ENCODE results near the gene POSTN. TPM values are rescaled to one million over a fixed set of nuclear protein-coding genes. Genes with fewer than 3 reads are reported as not detected.
A peak's percentile ranks its signal among the peaks of the same experiment; 100 is the strongest.

POSTN gene
- not detected in 2 replicates for polyA plus RNA-seq (2011; rRNA removed)
- polyA plus RNA-seq (2012; cell fraction: cytosol; rRNA removed) = not detected in 2 replicates
- not detected in 2 replicates for polyA plus RNA-seq (2012; cell fraction: nucleus; rRNA removed)
- polyA plus RNA-seq (2017; fragmentation: RNase III; extraction: RNeasy Plus Mini Kit Qiagen cat#74134 plus additional on column Dnase treatment) = 0.04 to 0.07 TPM (median 0.04 TPM) in 3 replicates
- not detected in 2 replicates for polyA minus RNA-seq (2011; rRNA and poly(A)+ RNA removed)

GRCh38 chr13:37598597-37598996 is at the start of gene POSTN:
TSS of gene POSTN (minus strand) at chr13:37598768. CDS start at chr13:37598726, 42 bp downstream.
- WGBS (ENCODE audit: missing lambda C conversion rate) = 9% methylated on average over 6 of the region's 6 CpGs
- ATAC-seq (no peak), FAIRE-seq (no peak), DNase-seq (ENCODE audit: low read depth in 1 of 2, low spot score in 1 of 2) (no peak)
- H3K4me2 ChIP-seq = no peak within 1 kb of the TSS
- POLR2A ChIA-PET = no interaction called here
- H3K4me3 ChIP-seq = no peak within 1 kb of the TSS
- CTCF ChIA-PET = interaction anchor here (1.0 kb wide), 1 partner anchor 463 kb away, joined by 3 read pairs; no protein-coding TSS in a partner anchor
- no peaks in the 10 kb centered on the region for H3K4me1 ChIP-seq
- no peak within 1 kb of the TSS for H3K27ac ChIP-seq
- no peaks in the 10 kb centered on the region for H3K9me3 ChIP-seq
- TF ChIP-seq PHF8 (IDR thresholded peaks at IDR 0.05; ENCODE audit: borderline replicate concordance, low read depth) (no peak), CBX8 (IDR thresholded peaks at IDR 0.05) (no peak), ZSCAN20 (CRISPR knock-in tag; IDR thresholded peaks at IDR 0.05) (no peak), GATA3 (IDR thresholded peaks at IDR 0.05; ENCODE audit: borderline replicate concordance) (no peak), FOSL2 (IDR thresholded peaks at IDR 0.05) (no peak), FOSL2 (CRISPR knock-in tag; IDR thresholded peaks at IDR 0.05) (no peak), NPAS2 (CRISPR knock-in tag; IDR thresholded peaks at IDR 0.05; ENCODE audit: borderline replicate concordance) (no peak), RARB (CRISPR knock-in tag; IDR thresholded peaks at IDR 0.05) (no peak), USF2 (IDR thresholded peaks at IDR 0.05) (no peak), ESRRA (IDR thresholded peaks at IDR 0.05; ENCODE audit: borderline replicate concordance, low read length) (no peak), CHD2 (IDR thresholded peaks at IDR 0.05; ENCODE audit: low read length, partially characterized antibody) (no peak), RAD21 (conservative IDR thresholded peaks at IDR 0.05 in 1 of 2, IDR thresholded peaks at IDR 0.05 in 1 of 2) (no peak), ZFP36 (IDR thresholded peaks at IDR 0.05; ENCODE audit: borderline replicate concordance, partially characterized antibody) (no peak), TP53 (CRISPR knock-in tag; IDR thresholded peaks at IDR 0.05) (no peak)

GRCh38 chr13:37647031-37647650 is 48.6 kb upstream of the POSTN start:
- no peaks in the 10 kb centered on the region for H3K9me3 ChIP-seq
- ATAC-seq = no peak
- H3K4me2 ChIP-seq = no peak overlapping the region
- no peak for FAIRE-seq
- CTCF ChIA-PET = interaction anchor here (1.4 kb wide), 1 partner anchor 935 kb away, joined by 5 read pairs; no protein-coding TSS in a partner anchor
- POLR2A ChIA-PET = no interaction called here
- 0 out of 3 replicates have a peak, but pooled peaks cover 6% of the 10 kb centered on the region for H3K4me1 ChIP-seq
- H3K27ac ChIP-seq = peak overlapping the region in 1 of 2 experiments; percentile 17; a peak in 1 of 6 replicates
- TF ChIP-seq MAZ (IDR thresholded peaks at IDR 0.05; ENCODE audit: borderline replicate concordance, low read depth, low read length) (no peak), NPAS2 (CRISPR knock-in tag; IDR thresholded peaks at IDR 0.05; ENCODE audit: borderline replicate concordance) (no peak), TFCP2L1 (CRISPR knock-in tag; IDR thresholded peaks at IDR 0.05) (no peak)
- no peak for DNase-seq (ENCODE audit: low read depth in 1 of 2, low spot score in 1 of 2)
- WGBS (ENCODE audit: missing lambda C conversion rate) = 31% methylated on average over 5 of the region's 5 CpGs
- H3K4me3 ChIP-seq = no peak overlapping the region

GRCh38 chr13:37646531-37646930 is 48.0 kb upstream of the POSTN start:
- Histone ChIP-seq H3K9me3 (no peaks in the 10 kb centered on the region), H3K4me1 (0 out of 3 replicates have a peak, but pooled peaks cover 6% of the 10 kb centered on the region), H3K27ac (no peak overlapping the region), H3K4me3 (no peak overlapping the region), H3K4me2 (no peak overlapping the region)
- ChIA-PET POLR2A (no interaction called here), CTCF (interaction anchor here (1.4 kb wide), 1 partner anchor 936 kb away, joined by 5 read pairs; no protein-coding TSS in a partner anchor)
- DNase-seq (ENCODE audit: low read depth in 1 of 2, low spot score in 1 of 2) = no peak
- TF ChIP-seq USF2 (IDR thresholded peaks at IDR 0.05) (no peak), HOXB5 (CRISPR knock-in tag; IDR thresholded peaks at IDR 0.05) (no peak), ELK1 (IDR thresholded peaks at IDR 0.05; ENCODE audit: low read depth, low read length) (no peak), HOXB13 (CRISPR knock-in tag; IDR thresholded peaks at IDR 0.05; ENCODE audit: low read depth) (no peak), POLR2A (IDR thresholded peaks at IDR 0.05; ENCODE audit: low read length) (no peak), GATA3 (IDR thresholded peaks at IDR 0.05; ENCODE audit: borderline replicate concordance) (no peak), HDAC2 (IDR thresholded peaks at IDR 0.05) (no peak), NR3C1 (IDR thresholded peaks at IDR 0.05) (no peak), CBX2 (IDR thresholded peaks at IDR 0.05; ENCODE audit: borderline replicate concordance, low read depth) (no peak), JUNB (IDR thresholded peaks at IDR 0.05) (no peak), EHF (CRISPR knock-in tag; IDR thresholded peaks at IDR 0.05) (no peak), HOXA7 (CRISPR knock-in tag; IDR thresholded peaks at IDR 0.05) (no peak), RFX5 (IDR thresholded peaks at IDR 0.05) (no peak), FOXS1 (CRISPR knock-in tag; IDR thresholded peaks at IDR 0.05) (no peak), EP300 (IDR thresholded peaks at IDR 0.05) (no peak)
- 28% methylated on average over 3 of the region's 3 CpGs for WGBS (ENCODE audit: missing lambda C conversion rate)
- ATAC-seq = no peak
- FAIRE-seq = no peak
